HEK293 (cell line): ENCODE results near the gene KRT79.

Experiments
- CTCF ChIP-seq: fragments of 450-650 bp; formaldehyde crosslinking; IDR thresholded peaks from 2 replicates; pipeline ENCODE4 v1.5.1; 2016; ENCODE audit warnings: missing biosample characterization, missing genetic modification characterization
- HIC1 ChIP-seq: fragments of 450-650 bp; formaldehyde crosslinking; IDR thresholded peaks from 2 replicates; pipeline ENCODE4 v1.5.1; 2016; ENCODE audit warnings: missing biosample characterization, missing genetic modification characterization
- HOXC10 ChIP-seq: sonication (generic); formaldehyde crosslinking; IDR thresholded peaks from 2 replicates; pipeline ENCODE4 v1.8.1; 2023; ENCODE audit warnings: mild to moderate bottlenecking, missing genetic modification reagents
- RBAK ChIP-seq: fragments of 450-650 bp; formaldehyde crosslinking; IDR thresholded peaks from 2 replicates; pipeline ENCODE4 v1.5.1; 2016; ENCODE audit warnings: missing biosample characterization, missing genetic modification characterization
- SCRT1 ChIP-seq: fragments of 450-650 bp; formaldehyde crosslinking; IDR thresholded peaks from 2 replicates; pipeline ENCODE4 v1.5.1; 2016; ENCODE audit warnings: missing biosample characterization, missing genetic modification characterization, borderline replicate concordance
- SETDB1 ChIP-seq: IDR thresholded peaks from one replicate; pipeline ENCODE4 v1.6.1; 2017; ENCODE audit warnings: mild to moderate bottlenecking, low read length, moderate library complexity, mixed read lengths; ENCODE audit not compliant: insufficient read length
- ZBTB11 ChIP-seq: fragments of 450-650 bp; formaldehyde crosslinking; conservative IDR thresholded peaks from 2 replicates; pipeline ENCODE4 v1.5.1; 2016; ENCODE audit warnings: low read depth, missing biosample characterization, missing genetic modification characterization
- ZBTB20 ChIP-seq: fragments of 450-650 bp; formaldehyde crosslinking; IDR thresholded peaks from 2 replicates; pipeline ENCODE4 v1.5.1; 2016; ENCODE audit warnings: missing biosample characterization, missing genetic modification characterization
- ZNF274 ChIP-seq, 2 experiments: fragments of 200-500 bp in 1 of 2; fragments of 450-650 bp in 1 of 2; sonication (Bioruptor generic) in 1 of 2; formaldehyde crosslinking in 1 of 2; IDR thresholded peaks; 2 replicates each; pipeline versions ENCODE4 v1.5.1 to v1.6.1; 2014 to 2016; ENCODE audit warnings: borderline replicate concordance in 1 of 2, inconsistent platforms in 1 of 2, low read length in 1 of 2, missing biosample characterization in 1 of 2, missing genetic modification characterization in 1 of 2
- ZNF354C ChIP-seq: fragments of 450-650 bp; formaldehyde crosslinking; IDR thresholded peaks from 2 replicates; pipeline ENCODE4 v1.5.1; 2016; ENCODE audit warnings: missing biosample characterization, missing genetic modification characterization, low read depth, borderline replicate concordance
- ZNF398 ChIP-seq: fragments of 450-650 bp; formaldehyde crosslinking; IDR thresholded peaks from 2 replicates; pipeline ENCODE4 v1.5.1; 2017; ENCODE audit warnings: missing biosample characterization, missing genetic modification characterization
- ZNF629 ChIP-seq: fragments of 450-650 bp; formaldehyde crosslinking; IDR thresholded peaks from 2 replicates; pipeline ENCODE4 v1.5.1; 2017; ENCODE audit warnings: missing biosample characterization, missing genetic modification characterization
- ZNF707 ChIP-seq: fragments of 450-650 bp; formaldehyde crosslinking; IDR thresholded peaks from 2 replicates; pipeline ENCODE4 v1.5.1; 2016; ENCODE audit warnings: missing biosample characterization, missing genetic modification characterization

GRCh38 chr12:52796429-52796794 is 37.7 kb downstream of the KRT79 start:
- TF ChIP-seq CTCF (tag by site-specific recombination) = no peak
- no peak for TF ChIP-seq ZBTB20 (tag by site-specific recombination)
- no peak for TF ChIP-seq HIC1 (tag by site-specific recombination)
- no peak for TF ChIP-seq SCRT1 (tag by site-specific recombination)
- TF ChIP-seq ZNF707 (tag by site-specific recombination) = no peak
- TF ChIP-seq RBAK (tag by site-specific recombination) = no peak
- TF ChIP-seq ZNF274 (IDR thresholded peaks at IDR 0.05; ENCODE audit: low read length) = no peak
- no peak for TF ChIP-seq ZNF274 (tag by site-specific recombination; IDR thresholded peaks at IDR 0.05; ENCODE audit: borderline replicate concordance)
- TF ChIP-seq SETDB1 = no peak
- TF ChIP-seq ZNF354C (tag by site-specific recombination) = no peak
- TF ChIP-seq ZNF629 = no peak
- no peak for TF ChIP-seq ZBTB11 (tag by site-specific recombination)
- no peak for TF ChIP-seq HOXC10 (CRISPR knock-in tag)
- TF ChIP-seq ZNF398 (tag by site-specific recombination) = no peak
